Measurements from ENCODE around the gene IVD. TPM values are rescaled to one million over a fixed set of nuclear protein-coding genes. Genes with fewer than 3 reads are reported as not detected.

IVD gene
- total RNA-seq, 2 experiments from 2014 or later: 68.8 to 72.3 TPM

DNA sequence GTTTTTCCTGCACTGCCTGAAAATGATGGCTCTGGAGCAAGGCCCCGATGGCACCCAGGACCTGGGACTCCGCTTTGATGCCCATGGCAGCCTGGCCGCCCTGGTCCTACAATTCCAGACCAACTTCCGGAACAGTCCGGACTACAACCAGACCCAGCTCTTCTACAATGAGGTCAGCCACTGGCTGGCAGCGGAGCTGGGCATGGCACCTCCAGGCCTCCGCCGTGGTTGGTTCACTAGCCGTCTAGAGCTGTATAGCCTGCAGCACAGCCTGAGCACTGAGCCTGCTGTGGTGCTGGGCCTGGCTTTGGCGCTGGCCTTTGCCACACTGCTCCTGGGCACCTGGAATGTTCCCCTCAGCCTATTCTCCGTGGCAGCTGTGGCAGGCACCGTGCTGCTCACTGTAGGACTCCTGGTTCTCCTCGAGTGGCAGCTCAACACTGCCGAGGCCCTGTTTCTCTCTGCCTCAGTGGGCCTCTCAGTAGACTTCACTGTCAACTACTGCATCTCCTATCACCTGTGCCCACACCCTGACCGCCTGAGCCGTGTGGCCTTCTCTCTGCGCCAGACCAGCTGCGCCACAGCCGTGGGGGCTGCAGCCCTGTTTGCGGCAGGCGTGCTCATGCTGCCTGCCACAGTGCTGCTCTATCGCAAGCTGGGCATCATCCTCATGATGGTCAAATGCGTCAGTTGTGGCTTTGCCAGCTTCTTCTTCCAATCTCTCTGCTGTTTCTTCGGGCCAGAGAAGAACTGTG lies 36.7 kb upstream of the IVD start:
- POLR2A ChIA-PET: interaction anchor here (1.1 to 1.8 kb wide), 2 partner anchors 36 to 49 kb away, joined by 5 to 7 read pairs; partner anchors contain the start of gene IVD
- CTCF ChIA-PET: interaction anchor here (0.8 to 3.5 kb wide), 12 partner anchors 10 to 329 kb away, joined by 3 to 31 read pairs (median 4); partner anchors contain the start of genes DISP2, IVD, KNSTRN and PLCB2

DNA sequence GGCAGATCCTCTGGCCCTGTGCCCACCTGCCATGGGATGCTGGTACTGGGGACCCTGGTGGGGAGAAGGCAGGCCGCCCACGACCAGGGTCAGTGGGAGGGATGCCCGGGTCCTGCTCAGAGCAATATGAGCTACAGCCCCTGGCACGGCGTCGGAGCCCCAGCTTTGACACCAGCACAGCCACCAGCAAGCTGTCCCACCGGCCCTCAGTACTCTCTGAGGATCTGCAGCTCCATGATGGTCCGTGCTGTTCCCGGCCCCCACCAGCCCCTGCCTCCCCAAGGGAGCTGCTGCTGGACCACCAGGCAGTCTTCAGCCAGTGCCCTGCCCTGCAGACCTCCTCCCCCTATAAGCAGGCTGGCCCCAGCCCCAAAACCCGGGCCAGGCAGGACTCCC lies 36.1 kb upstream of the IVD start:
- ChIA-PET CTCF (interaction anchor here (1.1 to 3.4 kb wide), 7 partner anchors 14 to 330 kb away, joined by 3 to 31 read pairs (median 4); partner anchors contain the start of genes KNSTRN and PLCB2), POLR2A (interaction anchor here (1.8 kb wide), 1 partner anchor 35 kb away, joined by 5 read pairs; the partner anchor contains the start of gene IVD)

DNA sequence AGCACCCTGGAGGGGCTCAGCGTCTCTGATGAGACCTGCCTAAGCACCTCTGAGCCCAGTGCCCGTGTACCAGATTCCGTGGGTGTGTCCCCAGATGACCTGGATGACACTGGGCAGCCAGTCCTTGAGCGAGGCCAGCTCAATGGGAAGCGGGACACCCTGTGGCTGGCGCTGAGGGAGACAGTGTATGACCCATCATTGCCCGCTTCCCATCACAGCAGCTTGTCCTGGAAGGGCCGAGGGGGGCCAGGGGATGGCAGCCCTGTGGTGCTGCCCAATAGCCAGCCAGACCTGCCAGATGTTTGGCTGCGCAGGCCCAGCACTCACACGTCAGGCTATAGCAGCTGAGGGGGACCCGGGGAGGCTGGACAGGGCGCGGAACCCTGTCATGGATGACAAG lies 35.6 kb upstream of the IVD start:
- ChIA-PET POLR2A (no interaction called here), CTCF (interaction anchor here (1.1 to 3.4 kb wide), 4 partner anchors 13 to 51 kb away, joined by 3 to 31 read pairs (median 15); partner anchors contain the start of gene KNSTRN)

DNA sequence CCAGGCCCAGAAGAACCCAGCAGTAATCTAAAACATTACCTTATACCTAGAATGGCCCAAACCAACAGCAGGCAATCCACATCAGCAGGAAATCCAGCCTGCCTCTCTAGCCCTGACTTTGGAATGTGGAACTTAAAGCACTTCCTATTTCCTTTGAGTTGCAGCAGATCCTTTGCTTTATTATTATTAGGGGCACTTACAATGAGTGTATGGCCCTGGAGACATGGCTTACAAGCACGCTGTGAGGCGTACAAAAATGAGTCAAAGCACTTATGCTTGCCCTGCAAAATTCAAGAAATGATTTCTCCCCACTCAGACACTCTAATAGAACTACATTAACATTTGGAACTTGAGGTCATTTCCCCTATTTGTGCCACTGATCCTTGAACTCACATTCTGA lies 32.6 kb upstream of the IVD start:
- ChIA-PET POLR2A (interaction anchor here (0.6 kb wide), 1 partner anchor 34 kb away, joined by 4 read pairs; no protein-coding TSS in a partner anchor), CTCF (interaction anchor here (1.6 kb wide), 1 partner anchor 49 kb away, joined by 6 read pairs; no protein-coding TSS in a partner anchor)

DNA sequence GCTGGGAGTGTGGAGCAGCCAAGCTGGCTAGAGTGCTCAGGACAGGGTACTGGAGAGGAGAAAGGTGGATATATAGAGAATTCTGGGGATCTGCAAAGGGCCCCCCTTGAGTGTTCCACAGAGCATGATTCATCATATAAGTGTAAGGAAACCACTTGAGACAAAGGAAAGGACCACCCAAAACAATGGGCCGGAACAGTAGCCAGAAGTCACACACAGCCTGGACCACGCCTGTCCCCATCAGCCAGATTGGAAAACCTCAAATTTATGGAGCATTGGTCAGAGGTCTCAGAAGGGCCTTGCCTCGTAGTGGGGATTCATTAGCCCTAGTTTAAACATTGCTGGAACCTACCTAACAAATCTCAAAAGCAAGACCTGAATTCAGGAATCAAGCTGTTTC lies 28.0 kb upstream of the IVD start:
- ChIA-PET POLR2A (no interaction called here), CTCF (interaction anchor here (0.6 kb wide), 1 partner anchor 13 kb away, joined by 3 read pairs; no protein-coding TSS in a partner anchor)

DNA sequence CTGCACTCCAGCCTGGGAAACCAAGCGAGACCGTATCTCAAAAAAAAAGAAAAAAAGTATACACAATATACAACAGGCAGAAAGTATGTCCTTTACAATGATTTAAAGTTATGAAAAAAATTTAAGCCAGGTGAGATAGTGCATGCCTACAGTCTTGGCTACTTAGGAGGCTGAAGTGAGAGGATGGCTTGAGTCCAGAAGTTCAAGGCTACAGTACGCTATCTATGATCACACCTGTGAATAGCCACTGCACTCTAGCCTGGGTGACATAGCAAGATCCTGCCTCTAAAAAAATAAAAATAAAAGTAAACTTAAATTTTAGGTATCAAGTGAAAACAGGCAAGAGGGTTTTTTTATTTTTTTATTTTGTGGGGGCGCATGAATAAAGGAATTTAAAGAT lies 26.2 kb upstream of the IVD start:
- ChIA-PET POLR2A (no interaction called here), CTCF (interaction anchor here (0.7 to 1.3 kb wide), 3 partner anchors 14 to 159 kb away, joined by 3 read pairs; partner anchors contain the start of gene DISP2)

DNA sequence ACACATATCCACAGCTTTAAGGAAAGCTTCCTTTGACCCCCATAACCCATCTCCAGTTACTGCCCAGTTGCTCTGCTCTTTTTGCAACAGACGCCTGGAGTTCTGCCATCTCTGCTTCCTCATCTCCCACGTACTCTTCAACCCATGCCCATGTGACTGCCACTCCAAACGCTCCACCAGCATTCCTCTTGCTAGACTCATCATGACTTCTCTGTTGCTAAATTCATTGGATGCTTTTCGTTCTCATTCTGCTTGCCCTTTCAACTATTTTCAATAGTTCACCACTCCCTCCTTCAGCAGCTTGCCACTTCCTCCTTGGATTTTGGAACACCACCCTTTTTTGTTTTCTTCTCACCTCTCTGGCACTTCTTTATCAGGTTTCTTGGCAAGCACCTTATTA lies 25.7 kb upstream of the IVD start:
- ChIA-PET POLR2A (no interaction called here), CTCF (interaction anchor here (0.9 to 1.3 kb wide), 2 partner anchors 14 to 22 kb away, joined by 3 read pairs; partner anchors contain the start of gene DISP2)

DNA sequence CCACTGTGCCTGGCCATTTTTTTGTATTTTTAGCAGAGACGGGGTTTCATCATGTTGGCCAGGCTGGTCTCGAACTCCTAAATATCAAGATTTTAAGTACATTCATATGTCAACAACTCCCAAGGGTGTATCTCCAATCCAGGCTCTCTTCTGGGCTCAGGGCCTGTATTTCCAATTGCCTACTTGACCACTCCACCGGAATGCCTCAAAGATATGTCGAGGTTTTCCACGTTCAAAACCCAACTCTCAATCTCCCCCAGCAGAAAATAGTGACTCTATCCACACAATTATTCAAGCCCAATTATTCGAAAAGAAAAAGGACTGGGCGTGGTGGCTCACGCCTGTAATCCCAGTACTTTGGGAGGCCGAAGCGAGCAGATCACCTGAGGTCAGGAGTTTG lies 25.0 kb upstream of the IVD start:
- ChIA-PET CTCF (interaction anchor here (1.3 kb wide), 1 partner anchor 15 kb away, joined by 3 read pairs; no protein-coding TSS in a partner anchor), POLR2A (interaction anchor here (0.7 kb wide), 1 partner anchor 23 kb away, joined by 3 read pairs; the partner anchor contains the start of gene DISP2)

DNA sequence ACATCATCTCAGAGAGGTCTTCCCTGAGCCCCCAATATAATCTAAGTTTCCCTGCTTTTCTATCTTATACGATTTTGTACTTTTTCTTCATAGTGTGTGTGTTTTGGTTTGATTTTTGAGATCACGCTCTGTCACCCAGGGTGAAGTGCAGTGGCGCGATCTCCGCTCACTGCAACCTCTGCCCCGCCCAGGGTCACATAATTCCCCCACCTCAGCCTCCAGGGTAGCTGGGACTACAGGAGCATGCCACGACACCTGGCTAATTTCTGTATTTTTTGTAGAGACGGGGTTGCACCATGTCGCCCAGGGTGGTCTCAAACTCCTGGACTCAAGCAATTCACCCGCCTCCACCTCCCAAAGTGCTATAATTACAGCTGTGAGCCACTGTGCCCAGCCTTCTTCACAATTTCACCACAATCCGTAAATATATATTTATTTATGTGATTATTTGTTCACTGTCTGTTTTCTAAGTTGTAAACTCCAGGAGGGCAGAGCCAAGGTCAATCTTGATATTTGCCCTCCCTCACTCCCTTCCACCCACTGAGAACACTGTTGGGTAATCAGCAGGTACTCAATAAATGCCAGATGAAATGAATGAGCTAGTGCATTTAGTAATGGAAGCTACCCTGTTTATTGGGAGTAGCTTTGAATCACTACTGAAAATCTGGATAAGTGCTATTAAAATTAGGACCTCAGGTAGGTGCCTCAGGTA lies 23.6 kb upstream of the IVD start:
- ChIA-PET POLR2A (interaction anchor here (1.1 to 2.1 kb wide), 2 partner anchors 23 to 187 kb away, joined by 3 to 14 read pairs; partner anchors contain the start of genes IVD and RPUSD2), CTCF (interaction anchor here (1.2 to 3.1 kb wide), 5 partner anchors 13 to 58 kb away, joined by 3 to 16 read pairs (median 5); partner anchors contain the start of gene IVD)

DNA sequence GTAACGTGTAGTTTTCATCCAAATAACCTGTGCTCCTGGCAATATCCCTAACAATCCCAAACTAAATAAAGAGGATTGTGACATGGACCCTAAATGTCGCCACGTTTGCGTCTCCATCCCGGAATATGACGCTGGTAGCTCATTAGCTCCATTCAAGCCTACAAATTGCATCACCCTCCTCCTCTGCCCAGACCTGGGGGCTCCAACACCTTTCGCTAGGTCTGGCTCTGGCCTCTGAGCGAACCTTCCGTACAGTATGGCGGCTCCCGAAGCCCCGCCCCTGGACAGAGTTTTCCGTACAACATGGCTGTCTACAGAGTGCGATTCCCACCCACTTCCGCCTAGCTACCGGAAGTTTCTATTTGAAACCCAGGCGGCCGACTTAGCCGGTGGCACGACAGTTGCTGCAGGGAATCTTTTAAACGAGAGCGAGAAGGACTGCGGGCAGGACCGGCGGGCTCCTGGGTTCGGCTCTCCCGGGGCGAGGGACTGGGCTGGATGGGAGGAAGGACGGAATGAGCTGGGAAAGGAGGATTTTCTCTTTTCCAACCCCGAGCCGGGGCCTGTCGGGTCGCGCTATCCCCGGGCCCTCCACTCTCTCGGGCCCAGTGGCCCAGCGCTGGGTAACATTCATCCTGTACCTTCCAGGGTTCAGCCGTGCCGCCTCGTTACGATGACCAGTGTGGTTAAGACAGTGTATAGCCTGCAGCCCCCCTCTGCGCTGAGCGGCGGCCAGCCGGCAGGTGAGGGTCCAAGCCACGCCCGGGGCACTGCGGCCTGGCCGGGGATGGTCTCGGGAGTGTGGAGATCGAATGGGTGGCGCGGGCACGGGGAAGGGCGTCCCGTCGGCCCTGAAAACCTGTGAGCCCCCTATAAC lies 22.8 kb upstream of the IVD start, which contains the start of gene KNSTRN:
Gene KNSTRN, plus strand, starts transcription at position 142 of the 877 bp plus-strand sequence. Its CDS starts 115 bp downstream, at position 257.
- CTCF ChIA-PET: interaction anchor here (0.6 to 3.1 kb wide), 7 partner anchors 14 to 155 kb away, joined by 3 to 16 read pairs (median 4); partner anchors contain the start of gene IVD
- POLR2A ChIA-PET: interaction anchor here (0.6 to 2.1 kb wide), 3 partner anchors 15 to 186 kb away, joined by 3 to 14 read pairs (median 10); partner anchors contain the start of genes IVD and RPUSD2

DNA sequence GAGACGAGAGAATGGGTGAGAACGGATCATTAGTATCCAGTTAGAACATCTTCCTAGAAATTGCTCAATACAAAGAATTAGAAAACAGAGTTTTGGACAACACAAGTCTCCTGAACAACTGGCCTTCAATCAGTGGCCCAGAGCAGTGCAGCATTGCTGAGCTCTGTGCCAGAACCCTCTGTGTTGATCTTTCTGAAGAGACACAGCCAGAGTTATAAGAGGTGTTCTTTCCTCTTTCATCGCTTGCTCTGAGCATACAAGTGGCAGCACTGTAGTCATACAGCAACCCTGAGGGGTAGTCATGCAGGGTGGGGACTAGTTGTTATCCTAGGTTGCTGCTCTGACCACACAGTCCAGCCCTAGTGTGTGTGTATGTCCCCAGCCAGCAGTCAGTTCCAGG lies 19.1 kb upstream of the IVD start:
- CTCF ChIA-PET: interaction anchor here (0.7 to 1.1 kb wide), 2 partner anchors 19 to 101 kb away, joined by 3 read pairs; no protein-coding TSS in a partner anchor
- POLR2A ChIA-PET: no interaction called here

DNA sequence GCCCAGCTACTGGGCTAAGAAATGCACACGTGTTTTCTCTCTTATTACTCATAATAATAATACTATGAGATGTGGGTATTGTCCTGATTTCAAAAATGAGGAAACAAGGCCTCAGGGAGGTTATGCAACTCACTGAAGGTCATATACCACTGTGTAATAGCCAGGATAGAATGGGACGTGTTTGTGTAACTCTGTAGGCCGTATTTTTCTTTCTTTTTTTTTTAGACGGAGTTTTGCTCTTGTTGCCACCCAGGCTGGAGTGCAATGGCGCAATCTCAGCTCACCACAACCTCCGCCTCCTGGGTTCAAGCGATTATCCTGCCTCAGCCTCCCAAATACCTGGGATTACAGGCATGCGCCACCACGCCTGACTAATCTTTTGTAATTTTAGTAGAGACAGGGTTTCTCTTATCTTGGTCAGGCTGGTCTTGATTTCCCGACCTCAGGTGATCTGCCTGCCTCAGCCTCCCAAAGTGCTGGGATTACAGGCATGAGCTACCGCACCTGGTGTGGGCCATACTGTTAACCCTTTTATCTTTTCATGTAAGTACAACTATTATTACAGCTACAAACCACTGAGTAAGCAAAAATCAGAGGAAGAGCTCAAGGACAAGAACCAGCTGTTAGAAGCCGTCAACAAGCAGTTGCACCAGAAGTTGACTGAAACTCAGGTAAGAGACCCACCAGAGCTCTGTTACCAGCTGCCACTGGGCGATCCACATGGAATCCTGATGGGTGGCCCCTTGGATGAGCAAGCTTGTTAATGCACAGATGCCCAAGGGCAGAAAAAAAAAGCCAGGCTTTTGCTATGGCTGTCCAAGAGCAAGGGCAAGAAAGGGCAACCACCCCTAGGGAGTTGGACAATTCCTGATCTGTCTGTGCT lies 16.4 kb upstream of the IVD start:
- ChIA-PET POLR2A (interaction anchor here (0.5 to 2.1 kb wide), 2 partner anchors 9 to 319 kb away, joined by 4 read pairs; no protein-coding TSS in a partner anchor), CTCF (interaction anchor here (1.0 kb wide), 2 partner anchors 33 to 45 kb away, joined by 3 to 4 read pairs; no protein-coding TSS in a partner anchor)

DNA sequence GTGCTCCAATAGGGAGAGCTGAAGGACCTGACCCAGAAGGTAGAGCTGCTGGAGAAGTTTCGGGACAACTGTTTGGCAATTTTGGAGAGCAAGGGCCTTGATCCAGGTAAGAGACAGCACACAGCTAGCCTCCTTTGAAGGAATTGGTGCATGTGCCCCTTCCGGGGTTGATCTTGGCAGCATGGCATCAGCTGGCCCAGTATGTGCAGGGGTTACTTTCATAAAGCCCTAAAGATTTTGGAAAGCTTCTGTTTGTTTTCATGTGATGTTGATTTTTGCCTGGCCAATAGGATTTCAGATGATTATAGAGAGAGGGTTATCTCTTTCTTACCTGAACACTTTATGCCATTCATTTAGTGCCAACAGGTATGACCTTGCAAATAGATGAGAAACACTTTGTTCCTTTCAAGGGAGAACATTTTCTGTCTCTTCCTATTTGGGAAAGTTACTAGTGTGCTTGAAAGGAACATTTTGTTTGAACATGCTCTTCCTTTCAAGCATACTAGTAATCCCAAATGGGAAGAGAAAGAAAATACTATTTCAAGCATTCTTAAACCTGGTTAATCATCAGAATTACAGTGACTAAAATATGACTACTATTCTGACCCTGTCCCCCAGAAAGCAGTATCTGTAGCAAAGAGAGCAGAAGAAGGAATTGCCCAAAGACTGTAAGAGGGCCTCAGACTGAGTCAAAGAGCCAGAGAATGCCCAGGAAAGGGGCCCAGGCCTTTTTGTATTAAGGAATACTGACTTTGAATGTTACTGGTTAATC lies 15.6 kb upstream of the IVD start:
- ChIA-PET POLR2A (interaction anchor here (0.5 to 2.1 kb wide), 2 partner anchors 8 to 318 kb away, joined by 4 read pairs; no protein-coding TSS in a partner anchor), CTCF (interaction anchor here (1.0 kb wide), 2 partner anchors 32 to 46 kb away, joined by 3 to 4 read pairs; no protein-coding TSS in a partner anchor)

DNA sequence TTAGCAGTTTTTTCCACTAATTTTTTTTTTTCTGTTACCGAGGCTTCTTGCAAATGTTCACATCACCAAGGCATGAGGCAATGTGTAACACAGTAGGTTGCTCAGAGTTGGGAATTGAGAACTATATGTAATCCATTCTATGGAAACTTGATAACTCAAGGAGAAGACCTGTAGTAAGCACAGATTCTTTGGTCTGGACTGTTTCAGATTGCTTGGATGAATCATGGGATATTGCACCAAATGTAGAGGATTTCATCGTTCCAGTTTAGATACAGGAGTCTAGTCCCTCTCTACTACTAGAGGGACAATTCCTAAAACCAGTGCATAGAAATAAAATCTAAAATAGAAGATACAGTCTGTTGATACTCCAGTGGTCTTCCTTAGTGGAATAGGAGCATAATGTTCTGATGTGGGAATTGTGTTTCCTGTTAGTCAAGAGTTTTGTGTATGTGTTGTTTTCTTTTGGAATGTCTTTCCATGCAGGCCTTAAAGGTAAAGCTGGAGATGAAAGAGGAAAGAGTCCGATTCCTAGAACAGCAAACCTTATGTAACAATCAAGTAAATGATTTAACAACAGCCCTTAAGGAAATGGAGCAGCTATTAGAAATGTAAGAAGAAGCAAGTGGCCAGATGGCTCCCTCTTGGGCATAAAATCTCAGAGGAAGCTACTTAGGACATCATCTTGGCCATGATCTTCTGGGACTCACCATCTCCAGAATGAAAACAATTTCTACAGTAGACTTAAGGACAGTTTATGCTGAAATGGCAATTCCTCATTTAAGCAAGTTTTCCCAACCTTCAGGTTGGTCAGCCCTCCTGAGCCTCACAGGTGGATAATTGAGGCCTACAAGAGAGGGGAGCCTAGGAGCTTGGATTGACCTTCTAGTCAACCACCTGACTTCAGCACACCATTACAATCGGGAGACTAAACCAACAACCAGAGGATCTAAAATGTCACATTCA lies 12.3 kb upstream of the IVD start:
- ChIA-PET CTCF (no interaction called here), POLR2A (no interaction called here)
